GM21723 (cell line): ENCODE measurements around the gene TAF11L8.
"Not testable (repeated sequence)": the region's sequence is repeated elsewhere in the genome, so short reads cannot be mapped to it uniquely, and the experiment has no call there.

Experiments used
- ATAC-seq: cut with Tn5 transposase; IDR thresholded peaks from one replicate; pipeline ENCODE4 v1.9.1; 2021; ENCODE audit warnings: mild to moderate bottlenecking, moderate library complexity; ENCODE audit not compliant: unreplicated experiment

The TAF11L8 gene

DNA sequence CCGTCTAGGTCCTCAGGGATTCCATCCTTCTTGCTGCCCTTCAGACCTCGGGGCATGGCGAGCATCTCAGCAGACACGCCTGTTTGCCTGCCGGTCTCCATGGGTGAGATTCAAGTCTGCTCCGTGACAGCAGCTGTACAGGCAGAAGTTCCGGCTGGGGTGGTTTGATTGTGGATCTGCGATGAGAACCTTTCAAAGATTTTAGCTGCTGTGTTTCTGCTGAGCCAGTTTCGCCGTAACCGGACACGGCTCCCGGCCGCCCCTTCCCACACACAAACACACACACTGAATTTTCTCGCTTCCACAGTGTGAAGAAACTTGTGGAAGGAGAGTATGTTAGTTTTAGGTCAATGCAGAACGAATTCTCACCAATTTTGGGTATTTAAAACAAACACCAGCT is at the start of gene TAF11L8:
Gene TAF11L8 (minus strand): TSS at position 101 of the 400 bp plus-strand sequence.
- ATAC-seq = not testable (repeated sequence)

DNA sequence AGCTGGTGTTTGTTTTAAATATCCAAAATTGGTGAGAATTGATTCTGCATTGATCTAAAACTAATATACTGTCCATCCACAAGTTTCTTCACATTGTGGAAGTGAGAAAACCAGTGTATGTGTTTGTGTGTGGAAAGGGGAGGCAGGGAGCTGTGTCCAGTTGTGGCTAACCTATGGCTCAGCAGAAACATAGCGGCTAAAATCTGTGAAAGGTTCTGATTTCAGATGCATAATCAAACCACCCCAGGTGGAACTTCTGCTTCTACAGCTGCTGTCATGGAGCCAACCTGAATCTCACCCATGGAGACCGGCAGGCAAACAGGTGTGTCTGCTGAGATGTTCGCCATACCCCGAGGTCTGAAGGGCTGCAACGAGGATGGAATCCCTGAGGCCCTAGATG is 43.4 kb upstream of the TAF11L8 start, which contains the start of gene TAF11L14:
Gene TAF11L14 (plus strand): TSS at position 301 of the 400 bp plus-strand sequence.
- ATAC-seq = no peak

DNA sequence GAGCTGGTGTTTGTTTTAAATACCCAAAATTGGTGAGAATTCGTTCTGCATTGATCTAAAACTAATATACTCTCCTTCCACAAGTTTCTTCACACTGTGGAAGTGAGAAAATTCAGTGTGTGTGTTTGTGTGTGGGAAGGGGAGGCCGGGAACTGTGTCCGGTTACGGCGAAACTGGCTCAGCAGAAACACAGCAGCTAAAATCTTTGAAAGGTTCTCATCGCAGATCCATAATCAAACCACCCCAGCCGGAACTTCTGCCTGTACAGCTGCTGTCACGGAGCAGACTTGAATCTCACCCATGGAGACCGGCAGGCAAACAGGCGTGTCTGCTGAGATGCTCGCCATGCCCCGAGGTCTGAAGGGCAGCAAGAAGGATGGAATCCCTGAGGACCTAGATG is 41.0 kb upstream of the TAF11L8 start, which contains the start of gene TAF11L13:
Gene TAF11L13 (plus strand): TSS at position 301 of the 400 bp plus-strand sequence.
- ATAC-seq = not testable (repeated sequence)

DNA sequence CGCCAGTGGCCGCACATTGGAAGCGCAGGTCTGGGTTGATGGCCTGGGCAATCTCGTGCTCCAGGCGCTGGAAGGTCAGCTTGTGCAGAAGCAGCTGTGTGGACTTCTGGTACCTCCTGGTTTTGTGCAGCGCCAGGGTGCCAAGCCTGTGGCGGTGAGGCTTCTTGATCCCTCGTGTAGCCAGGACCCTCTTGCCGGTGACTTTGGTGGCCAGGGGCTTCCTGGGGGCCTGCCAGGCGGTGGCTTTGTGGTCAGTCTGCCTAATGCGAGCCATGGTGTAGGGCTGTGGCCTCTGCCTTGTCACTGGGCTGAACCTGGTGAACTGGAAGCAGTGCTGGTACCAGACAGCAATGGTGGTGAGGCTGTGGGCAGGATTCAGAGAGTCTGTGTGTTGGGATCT is 34.9 kb upstream of the TAF11L8 start:
- ATAC-seq = no peak

DNA sequence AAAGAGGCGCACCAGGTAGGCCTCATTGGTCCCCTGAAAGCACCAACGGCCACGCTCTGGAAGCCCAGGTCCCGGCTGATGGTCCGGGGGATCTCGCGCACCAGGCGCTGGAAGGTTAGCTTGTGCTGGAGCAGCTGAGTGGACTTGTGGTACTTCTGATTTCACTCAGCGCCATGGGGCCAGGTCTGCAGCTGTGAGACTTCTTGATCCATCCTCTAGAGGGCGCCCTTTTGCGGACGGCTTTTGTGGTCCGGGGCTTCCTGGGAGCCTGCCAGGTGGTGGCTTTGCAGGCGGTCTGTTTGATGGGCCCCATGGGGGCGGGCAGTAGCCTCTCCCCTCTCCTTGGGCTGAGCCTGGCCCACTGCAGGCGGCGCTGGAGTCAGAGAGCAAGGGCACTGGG is 29.9 kb upstream of the TAF11L8 start:
- no peak for ATAC-seq

DNA sequence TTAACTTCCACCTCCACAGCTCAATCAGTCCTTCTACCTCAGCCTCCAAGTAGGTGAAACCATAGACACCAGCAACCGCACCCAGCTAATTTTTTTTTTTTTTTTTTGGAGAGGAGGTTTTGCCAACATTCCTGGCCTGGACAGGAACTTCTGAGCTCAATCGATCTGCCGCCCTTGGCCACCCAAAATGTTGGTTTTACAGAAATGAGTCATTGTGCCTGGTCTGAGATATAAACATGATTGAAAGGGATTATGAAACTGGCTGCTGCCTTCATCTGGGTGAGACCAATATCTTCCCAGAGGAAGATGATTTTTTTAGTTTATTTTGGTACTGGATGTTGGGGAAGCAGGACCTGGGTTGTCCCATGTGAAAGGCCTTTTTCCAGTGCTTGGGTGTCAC is 28.6 kb upstream of the TAF11L8 start:
- ATAC-seq = no peak

DNA sequence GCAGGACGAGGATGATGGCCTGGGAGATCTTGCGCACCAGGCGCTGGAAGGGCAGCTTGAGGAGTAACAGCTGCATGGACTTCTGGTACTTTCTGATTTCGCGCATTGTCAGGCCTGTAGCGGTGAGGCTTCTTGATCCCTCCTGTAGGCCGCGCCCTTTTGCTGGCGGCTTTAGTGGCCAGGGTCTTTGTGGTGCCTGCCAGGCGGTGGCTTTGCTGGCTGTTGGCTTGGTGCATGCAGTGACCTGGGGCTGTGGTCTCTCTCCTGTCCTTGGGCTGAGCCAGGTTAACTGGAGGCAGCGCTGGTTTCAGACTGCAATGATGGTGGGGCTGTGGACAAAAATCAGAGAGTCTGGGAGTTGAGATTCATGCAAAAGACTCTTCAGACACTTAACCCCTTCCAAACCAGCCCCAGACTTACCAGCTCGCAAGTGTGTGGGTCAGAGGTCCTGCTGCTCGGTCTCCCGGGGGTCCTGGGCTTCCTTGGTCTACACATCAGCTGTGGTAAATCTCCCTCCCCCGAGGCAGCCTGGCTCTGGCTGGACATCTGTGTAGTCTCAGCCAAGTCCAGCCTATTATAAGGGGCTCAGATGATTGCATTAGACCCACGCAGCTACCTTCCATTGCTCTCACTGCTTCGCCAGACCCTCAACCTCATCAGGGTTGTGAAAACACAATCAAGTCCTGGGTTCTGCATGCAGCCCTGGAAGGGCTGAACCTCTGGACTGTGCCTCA is 24.3 kb upstream of the TAF11L8 start:
- no peak for ATAC-seq

DNA sequence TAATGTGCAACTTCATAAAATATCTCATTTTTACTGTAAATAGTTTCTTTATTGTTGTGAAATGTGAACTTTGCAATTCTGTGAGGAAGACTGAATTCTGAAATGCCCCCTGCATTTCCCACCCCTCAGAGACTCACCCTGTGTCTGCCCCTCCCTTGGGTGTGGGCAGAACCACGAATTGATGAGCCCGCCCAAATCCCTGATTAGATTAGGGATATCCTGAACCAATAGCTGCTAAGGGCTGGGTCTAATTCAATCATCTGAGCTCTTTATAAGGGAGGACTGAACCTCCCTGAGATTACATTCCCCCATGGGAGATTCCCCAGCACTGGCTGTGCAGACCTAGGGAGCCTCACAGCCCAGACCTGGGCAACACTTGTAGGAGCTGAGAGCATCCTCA is 19.3 kb upstream of the TAF11L8 start, which contains the start of gene TAF11L12:
Gene TAF11L12 (plus strand): TSS at position 301 of the 400 bp plus-strand sequence.
- not testable (repeated sequence) for ATAC-seq

DNA sequence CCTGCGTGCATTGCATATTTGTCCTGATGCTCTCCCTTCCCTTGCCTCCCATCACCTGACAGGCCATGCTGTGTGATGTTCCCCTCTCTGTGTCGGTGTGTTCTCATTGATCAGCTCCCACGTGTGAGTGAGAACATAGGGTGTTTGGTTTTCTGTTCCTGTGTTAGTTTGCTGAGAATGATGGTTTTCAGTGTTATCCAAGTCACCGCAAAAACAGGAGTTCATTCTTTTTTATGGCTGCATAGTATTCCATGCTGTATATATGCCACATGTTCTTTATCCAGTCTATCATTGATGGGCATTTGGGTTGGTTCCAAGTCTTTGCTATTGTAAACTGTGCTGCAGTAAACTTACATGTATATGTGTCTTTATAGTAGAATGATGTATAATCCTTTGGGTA is 16.7 kb upstream of the TAF11L8 start:
- ATAC-seq = not testable (repeated sequence)

DNA sequence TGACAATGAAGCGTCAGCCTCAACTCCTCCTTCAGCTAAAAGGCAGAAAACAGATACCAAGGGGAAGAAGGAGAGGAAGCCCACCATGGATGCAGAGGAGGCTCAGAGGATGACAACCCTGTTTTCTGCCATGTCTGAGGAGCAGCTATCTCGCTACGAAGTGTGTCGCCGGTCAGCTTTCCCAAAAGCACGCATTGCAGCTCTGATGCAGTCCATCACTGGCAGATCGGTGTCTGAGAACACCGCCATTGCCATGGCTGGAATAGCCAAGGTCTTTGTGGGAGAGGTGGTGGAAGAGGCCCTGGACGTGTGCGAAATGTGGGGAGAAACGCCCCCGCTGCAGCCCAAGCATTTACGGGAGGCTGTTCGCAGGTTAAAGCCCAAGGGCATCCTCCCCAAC is 14.2 kb upstream of the TAF11L8 start:
- ATAC-seq = no peak

DNA sequence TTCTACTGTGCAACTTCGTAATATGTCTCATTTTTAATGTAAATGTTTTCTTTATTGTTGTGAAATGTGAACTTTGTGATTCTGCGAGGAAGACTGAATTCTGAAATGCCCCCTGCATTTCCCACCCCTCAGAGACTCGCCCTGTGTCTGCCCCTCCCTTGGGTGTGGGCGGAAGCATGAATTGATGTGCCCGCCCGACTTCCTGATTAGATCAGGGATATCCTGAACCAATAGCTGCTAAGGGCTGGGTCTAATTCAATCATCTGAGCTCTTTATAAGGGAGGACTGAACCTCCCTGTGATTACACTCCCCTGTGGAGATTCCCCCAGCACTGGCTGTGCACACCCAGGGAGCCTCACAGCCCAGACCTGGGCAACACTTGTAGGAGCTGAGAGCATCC is 13.1 kb upstream of the TAF11L8 start, which contains the start of gene TAF11L11:
Gene TAF11L11 (plus strand): TSS at position 304 of the 400 bp plus-strand sequence.
- ATAC-seq = not testable (repeated sequence)

DNA sequence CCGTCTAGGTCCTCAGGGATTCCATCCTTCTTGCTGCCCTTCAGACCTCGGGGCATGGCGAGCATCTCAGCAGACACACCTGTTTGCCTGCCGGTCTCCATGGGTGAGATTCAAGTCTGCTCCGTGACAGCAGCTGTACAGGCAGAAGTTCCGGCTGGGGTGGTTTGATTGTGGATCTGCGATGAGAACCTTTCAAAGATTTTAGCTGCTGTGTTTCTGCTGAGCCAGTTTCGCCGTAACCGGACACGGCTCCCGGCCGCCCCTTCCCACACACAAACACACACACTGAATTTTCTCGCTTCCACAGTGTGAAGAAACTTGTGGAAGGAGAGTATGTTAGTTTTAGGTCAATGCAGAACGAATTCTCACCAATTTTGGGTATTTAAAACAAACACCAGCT is 7.0 kb upstream of the TAF11L8 start, which contains the start of gene TAF11L10:
Gene TAF11L10 (minus strand): TSS at position 101 of the 400 bp plus-strand sequence.
- ATAC-seq = not testable (repeated sequence)

DNA sequence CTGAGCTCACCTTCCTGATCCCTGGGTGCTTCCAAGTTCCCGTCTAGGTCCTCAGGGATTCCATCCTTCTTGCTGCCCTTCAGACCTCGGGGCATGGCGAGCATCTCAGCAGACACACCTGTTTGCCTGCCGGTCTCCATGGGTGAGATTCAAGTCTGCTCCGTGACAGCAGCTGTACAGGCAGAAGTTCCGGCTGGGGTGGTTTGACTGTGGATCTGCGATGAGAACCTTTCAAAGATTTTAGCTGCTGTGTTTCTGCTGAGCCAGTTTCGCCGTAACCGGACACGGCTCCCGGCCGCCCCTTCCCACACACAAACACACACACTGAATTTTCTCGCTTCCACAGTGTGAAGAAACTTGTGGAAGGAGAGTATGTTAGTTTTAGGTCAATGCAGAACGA is 3.5 kb upstream of the TAF11L8 start, which contains the start of gene TAF11L9:
Gene TAF11L9 (minus strand): TSS at position 140 of the 400 bp plus-strand sequence.
- not testable (repeated sequence) for ATAC-seq

DNA sequence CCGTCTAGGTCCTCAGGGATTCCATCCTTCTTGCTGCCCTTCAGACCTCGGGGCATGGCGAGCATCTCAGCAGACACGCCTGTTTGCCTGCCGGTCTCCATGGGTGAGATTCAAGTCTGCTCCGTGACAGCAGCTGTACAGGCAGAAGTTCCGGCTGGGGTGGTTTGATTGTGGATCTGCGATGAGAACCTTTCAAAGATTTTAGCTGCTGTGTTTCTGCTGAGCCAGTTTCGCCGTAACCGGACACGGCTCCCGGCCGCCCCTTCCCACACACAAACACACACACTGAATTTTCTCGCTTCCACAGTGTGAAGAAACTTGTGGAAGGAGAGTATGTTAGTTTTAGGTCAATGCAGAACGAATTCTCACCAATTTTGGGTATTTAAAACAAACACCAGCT is 5.1 kb downstream of the TAF11L8 start, which contains the start of gene TAF11L7:
Gene TAF11L7 (minus strand): TSS at position 101 of the 400 bp plus-strand sequence.
- not testable (repeated sequence) for ATAC-seq
